Muscle of arm (tissue), 12 donors: ENCODE data around the gene GATD1. TPM values are rescaled to one million over a fixed set of nuclear protein-coding genes. Genes with fewer than 3 reads are reported as not detected.

Source experiments
- DNase-seq: peaks from one replicate; pipeline ENCODE4 v3.0.0-alpha.2; 2013
- polyA plus RNA-seq, 12 donors: library from polyadenylated mRNA; unstranded; fragments of 120-200 nt; gene quantifications; one replicate each; pipeline ENCODE4 v1.2.1, GENCODE V29; 2013; ENCODE audit not compliant: insufficient read length in 12 of 12

GATD1 gene
- polyA plus RNA-seq, 12 donors, result 32.8 to 54.7 (median 36.4) TPM; not detected in 1

GRCh38 chr11:797296-798092 lies 20.2 kb upstream of the GATD1 start:
- peak; percentile 84 for DNase-seq

- no peak for DNase-seq
These were observed 19.4 kb upstream of the GATD1 start for GRCh38 chr11:796565-797295.

GRCh38 chr11:795634-796564 lies 18.6 kb upstream of the GATD1 start:
- peak; percentile 72 for DNase-seq

GRCh38 chr11:794766-795633 lies 17.7 kb upstream of the GATD1 start:
- no peak for DNase-seq

- no peak for DNase-seq
These were observed 16.9 kb upstream of the GATD1 start for GRCh38 chr11:794013-794765.

GRCh38 chr11:793556-793955 lies 16.3 kb upstream of the GATD1 start:
- DNase-seq, result no peak

GRCh38 chr11:792873-793272 lies 15.6 kb upstream of the GATD1 start:
- DNase-seq, result no peak

- DNase-seq, result no peak
These were observed 15.2 kb upstream of the GATD1 start for GRCh38 chr11:792535-792821.

- no peak for DNase-seq
These were observed 14.6 kb upstream of the GATD1 start for GRCh38 chr11:791658-792534.

GRCh38 chr11:790721-791564 lies 13.7 kb upstream of the GATD1 start:
- no peak for DNase-seq

- DNase-seq, result no peak
These were observed 12.7 kb upstream of the GATD1 start, which contains the start of gene CEND1 for GRCh38 chr11:789943-790342. CEND1 (minus strand) TSS chr11:790090; CDS start chr11:788576, 1,514 bp downstream.

- DNase-seq, result no peak
These were observed 12.0 kb upstream of the GATD1 start for GRCh38 chr11:788953-789940.

- no peak for DNase-seq
These were observed 10.8 kb upstream of the GATD1 start for GRCh38 chr11:788009-788640.

- no peak for DNase-seq
These were observed 9.9 kb upstream of the GATD1 start for GRCh38 chr11:787084-787675.

- no peak for DNase-seq
These were observed 9.2 kb upstream of the GATD1 start for GRCh38 chr11:786235-787083.
